GM21526 (cell line): ENCODE data around the gene ANP32D.
"Not testable (repeated sequence)": the region's sequence is repeated elsewhere in the genome, so short reads cannot be mapped to it uniquely, and the experiment has no call there.

Source experiments
- ATAC-seq: cut with Tn5 transposase; IDR thresholded peaks from one replicate; pipeline ENCODE4 v1.9.1; 2021; ENCODE audit warnings: moderate library complexity; ENCODE audit not compliant: unreplicated experiment, low FRiP score

ANP32D gene

DNA sequence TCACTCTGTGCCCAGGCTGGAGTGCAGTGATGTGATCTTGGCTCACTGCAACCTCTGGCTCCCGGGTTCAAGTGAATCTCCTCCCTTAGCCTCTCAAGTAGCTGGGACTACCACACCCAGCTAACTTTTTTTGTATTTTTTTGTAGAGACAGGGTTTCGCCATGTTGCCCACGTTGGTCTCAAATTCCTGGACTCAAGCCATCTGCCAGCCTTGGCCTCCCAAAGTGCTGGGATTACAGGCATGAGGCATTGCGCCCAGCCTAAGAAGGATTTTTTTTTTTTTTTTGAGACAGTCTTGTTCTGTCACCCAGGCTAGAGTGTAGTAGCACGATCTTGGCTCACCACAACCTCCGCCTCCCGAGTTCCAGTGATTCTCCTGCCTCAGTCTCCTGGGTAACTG, 17.1 kb downstream of the ANP32D start:
- not testable (repeated sequence) for ATAC-seq

DNA sequence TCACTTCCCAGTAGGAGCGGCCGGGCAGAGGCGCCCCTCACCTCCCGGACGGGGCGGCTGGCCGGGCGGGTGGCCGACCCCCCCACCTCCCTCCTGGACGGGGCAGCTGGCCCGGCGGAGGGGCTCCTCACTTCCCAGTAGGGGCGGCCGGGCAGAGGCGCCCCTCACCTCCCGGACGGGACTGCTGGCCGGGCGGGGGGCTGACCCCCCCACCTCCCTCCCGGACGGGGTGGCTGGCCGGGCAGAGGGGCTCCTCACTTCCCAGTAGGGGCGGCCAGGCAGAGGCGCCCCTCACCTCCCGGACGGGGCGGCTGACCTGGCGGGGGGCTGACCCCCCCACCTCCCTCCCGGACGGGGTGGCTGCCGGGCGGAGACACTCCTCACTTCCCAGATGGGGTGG, 27.9 kb downstream of the ANP32D start:
- ATAC-seq: not testable (repeated sequence)

- ATAC-seq: not testable (repeated sequence)
Measured at GRCh38 chr12:48506836-48507235, 34.5 kb downstream of the ANP32D start.

DNA sequence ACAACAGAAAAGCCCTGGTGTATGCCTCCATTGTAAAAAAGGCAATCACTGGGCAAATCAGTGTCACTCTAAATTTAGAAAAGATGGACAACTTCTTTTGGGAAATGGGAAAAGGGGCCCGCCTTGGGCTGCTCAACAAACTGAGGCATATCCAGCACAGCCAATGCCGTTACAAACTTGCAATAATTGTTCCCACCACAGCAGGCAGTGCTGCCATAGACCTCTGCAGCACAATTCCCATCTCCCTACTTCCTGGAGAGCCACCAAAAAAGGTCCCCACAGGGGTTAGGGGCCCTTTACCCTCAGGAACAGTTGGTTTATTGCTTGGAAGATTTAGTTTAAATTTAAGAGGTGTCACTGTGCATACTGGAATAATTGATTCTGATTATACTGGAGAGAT, 36.6 kb downstream of the ANP32D start:
- ATAC-seq: no peak

DNA sequence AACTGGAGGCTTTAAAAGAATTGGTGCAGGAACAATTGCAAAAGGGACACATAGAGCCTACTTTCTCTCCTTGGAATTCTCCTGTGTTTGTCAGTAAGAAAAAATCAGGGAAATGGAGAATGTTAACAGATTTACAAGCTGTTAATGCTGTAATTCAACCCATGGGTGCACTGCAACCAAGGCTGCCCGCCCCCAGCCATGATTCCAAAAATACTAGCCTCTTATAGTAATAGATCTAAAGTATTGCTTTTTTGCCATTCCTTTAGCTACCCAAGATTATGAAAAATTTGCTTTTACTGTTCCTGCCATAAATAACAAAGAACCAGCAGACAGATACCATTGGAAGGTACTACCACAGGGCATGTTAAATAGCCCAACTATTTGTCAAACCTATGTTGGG, 37.8 kb downstream of the ANP32D start:
- ATAC-seq: no peak

DNA sequence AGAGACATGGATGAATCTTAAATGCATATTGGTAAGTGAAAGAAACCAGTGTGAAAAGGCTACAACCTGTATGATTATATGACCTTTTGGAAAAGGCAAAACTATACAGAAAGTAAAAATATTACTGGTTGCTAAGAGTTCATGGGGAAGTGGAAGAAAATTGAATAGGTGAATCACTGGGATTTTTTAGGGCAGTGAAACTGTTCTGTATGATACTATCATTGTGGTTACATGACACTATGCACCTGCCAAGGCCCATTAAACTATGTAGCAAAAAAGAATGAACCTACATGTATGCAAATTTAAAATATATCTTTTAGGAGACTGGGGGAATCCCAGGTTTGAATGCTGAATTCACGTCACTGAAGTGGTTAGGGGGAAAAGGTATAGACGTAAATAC, 40.5 kb downstream of the ANP32D start:
- ATAC-seq: peak; percentile 81

- ATAC-seq: no peak
Measured at GRCh38 chr12:48514728-48515127, 42.4 kb downstream of the ANP32D start.

DNA sequence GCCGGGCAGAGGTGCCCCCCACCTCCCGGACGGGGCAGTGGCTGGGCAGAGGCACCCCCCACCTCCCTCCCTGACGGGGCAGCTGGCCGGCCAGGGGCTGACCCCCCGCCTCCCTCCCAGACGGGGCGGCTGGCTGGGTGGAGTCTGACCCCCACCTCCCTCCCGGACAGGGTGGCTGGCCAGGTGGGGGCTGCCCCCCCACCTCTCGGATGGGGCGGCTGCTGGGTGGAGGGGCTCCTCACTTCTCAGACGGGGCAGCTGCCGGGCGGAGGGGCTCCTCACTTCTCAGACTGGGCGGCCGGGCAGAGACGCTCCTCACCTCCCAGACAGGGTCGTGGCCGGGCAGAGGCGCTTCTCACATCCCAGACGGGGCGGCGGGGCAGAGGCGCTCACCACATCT, 48.0 kb downstream of the ANP32D start:
- not testable (repeated sequence) for ATAC-seq
